GM18507 (cell line): Measurements from ENCODE around the gene C5orf58.

ENCODE experiments used
- DNase-seq: peaks from one replicate; pipeline ENCODE4 v3.0.0; 2011; ENCODE audit warnings: low read depth; ENCODE audit not compliant: insufficient read length; ENCODE audit errors: extremely low spot score
- FAIRE-seq: peaks from 2 replicates; lab custom pipeline; 2011; peaks lifted over from hg19 to GRCh38; lab: Jason Lieb, UNC

C5orf58 gene

GRCh38 chr5:170294556-170294955 lies 61.8 kb downstream of the C5orf58 start:
- no peak for DNase-seq
- no peak for FAIRE-seq
